RWPE2 (cell line): ENCODE data around the gene VGLL1.

Experiments used
- ATAC-seq: fragments of 200-7000 bp; cut with Tn5 transposase; 3 replicates; pipeline ENCODE4 v1.9.1; 2021; ENCODE audit warnings: low read depth
- DNase-seq: peaks from one replicate; pipeline ENCODE4 v3.0.0-alpha.2; 2020; ENCODE audit warnings: low spot score
- H3K27ac ChIP-seq: fragments of 450-650 bp; 2 replicates; pipeline ENCODE4 v1.5.1; 2017; ENCODE audit warnings: mild to moderate bottlenecking; ENCODE audit not compliant: poor library complexity, severe bottlenecking
- H3K27me3 ChIP-seq: fragments of 250-450 bp; sonication (Bioruptor Pico); 2 replicates; pipeline ENCODE4 v1.5.1; 2021; ENCODE audit warnings: mild to moderate bottlenecking, moderate library complexity; ENCODE audit not compliant: insufficient read depth, poor library complexity, severe bottlenecking
- H3K36me3 ChIP-seq: fragments of 250-450 bp; sonication (Bioruptor Pico); 2 replicates; pipeline ENCODE4 v1.5.1; 2020; ENCODE audit warnings: low read depth, mild to moderate bottlenecking, moderate library complexity
- H3K4me1 ChIP-seq: fragments of 250-450 bp; sonication (Bioruptor Pico); 2 replicates; pipeline ENCODE4 v1.5.1; 2021; ENCODE audit warnings: mild to moderate bottlenecking, moderate library complexity; ENCODE audit not compliant: insufficient read depth, poor library complexity, severe bottlenecking
- H3K4me3 ChIP-seq: fragments of 250-450 bp; sonication (Bioruptor Pico); 2 replicates; pipeline ENCODE4 v1.5.1; 2021; ENCODE audit warnings: mild to moderate bottlenecking, moderate library complexity; ENCODE audit not compliant: severe bottlenecking
- H3K9me3 ChIP-seq: fragments of 250-450 bp; sonication (Bioruptor Pico); 2 replicates; pipeline ENCODE4 v1.5.1; 2021; ENCODE audit warnings: mild to moderate bottlenecking, moderate library complexity; ENCODE audit not compliant: severe bottlenecking
- CTCF ChIP-seq: fragments of 450-650 bp; IDR thresholded peaks from one replicate; pipeline ENCODE4 v1.5.1; 2017; ENCODE audit warnings: mild to moderate bottlenecking, moderate library complexity; ENCODE audit not compliant: poor library complexity, severe bottlenecking

VGLL1 gene

GRCh38 chrX:136549226-136549625, 17.2 kb downstream of the VGLL1 start:
- H3K27me3 ChIP-seq: no peaks in the 10 kb centered on the region
- ATAC-seq (no peak), DNase-seq (no peak)
- H3K27ac ChIP-seq: no peak overlapping the region
- TF ChIP-seq CTCF: no peak
- no peak overlapping the region for H3K4me3 ChIP-seq
- H3K36me3 ChIP-seq: no peaks in the 10 kb centered on the region
- no peaks in the 10 kb centered on the region for H3K9me3 ChIP-seq
- H3K4me1 ChIP-seq: no peaks in the 10 kb centered on the region

- TF ChIP-seq CTCF: no peak
- no peak for ATAC-seq
- Histone ChIP-seq H3K27me3 (no peaks in the 10 kb centered on the region), H3K9me3 (no peaks in the 10 kb centered on the region), H3K27ac (no peak overlapping the region), H3K4me1 (no peaks in the 10 kb centered on the region), H3K36me3 (no peaks in the 10 kb centered on the region), H3K4me3 (no peak overlapping the region)
- DNase-seq: no peak
Observed at GRCh38 chrX:136551410-136551809, 19.4 kb downstream of the VGLL1 start.

GRCh38 chrX:136555694-136556093, 23.7 kb downstream of the VGLL1 start:
- TF ChIP-seq CTCF: no peak
- H3K4me1 ChIP-seq: no peaks in the 10 kb centered on the region
- no peaks in the 10 kb centered on the region for H3K27me3 ChIP-seq
- no peak overlapping the region for H3K27ac ChIP-seq
- DNase-seq (no peak), ATAC-seq (no peak)
- H3K4me3 ChIP-seq: no peak overlapping the region
- no peaks in the 10 kb centered on the region for H3K9me3 ChIP-seq
- no peaks in the 10 kb centered on the region for H3K36me3 ChIP-seq

- Histone ChIP-seq H3K36me3 (no peaks in the 10 kb centered on the region), H3K27ac (no peak overlapping the region), H3K27me3 (no peaks in the 10 kb centered on the region), H3K9me3 (no peaks in the 10 kb centered on the region), H3K4me3 (no peak overlapping the region), H3K4me1 (no peaks in the 10 kb centered on the region)
- no peak for TF ChIP-seq CTCF
- DNase-seq (no peak), ATAC-seq (no peak)
Observed at GRCh38 chrX:136572030-136572429, 40.0 kb downstream of the VGLL1 start.

GRCh38 chrX:136574548-136574947, 42.5 kb downstream of the VGLL1 start:
- no peaks in the 10 kb centered on the region for H3K36me3 ChIP-seq
- DNase-seq (no peak), ATAC-seq (no peak)
- TF ChIP-seq CTCF: no peak
- H3K4me3 ChIP-seq: no peak overlapping the region
- no peak overlapping the region for H3K27ac ChIP-seq
- no peaks in the 10 kb centered on the region for H3K27me3 ChIP-seq
- no peaks in the 10 kb centered on the region for H3K9me3 ChIP-seq
- no peaks in the 10 kb centered on the region for H3K4me1 ChIP-seq
